ENCODE results near the gene CNEP1R1. TPM values are rescaled to one million over a fixed set of nuclear protein-coding genes. Genes with fewer than 3 reads are reported as not detected.
A peak's percentile ranks its signal among the peaks of the same experiment; 100 is the strongest.

CNEP1R1 gene
- total and polyA plus RNA-seq, 9 of the 15 experiments (the other 6 are each of a cell fraction or from before 2014, with no cell fraction given), result 7.6 to 20.1 (median 10.6) TPM

GRCh38 chr16:50024684-50025536 is at the start of gene CNEP1R1 (continued):
- TF ChIP-seq KLF6 (CRISPR knock-in tag; IDR thresholded peaks at IDR 0.05; ENCODE audit: borderline replicate concordance) (no peak), MITF (IDR thresholded peaks at IDR 0.05) (no peak), ZNF134 (CRISPR knock-in tag; conservative IDR thresholded peaks at IDR 0.05) (no peak), MAFF (IDR thresholded peaks at IDR 0.05; ENCODE audit: low read length) (no peak), BACH1 (tag; IDR thresholded peaks at IDR 0.05) (no peak), ZNF165 (CRISPR knock-in tag; IDR thresholded peaks at IDR 0.05; ENCODE audit: borderline replicate concordance) (no peak), CHD4 (IDR thresholded peaks at IDR 0.05; ENCODE audit: insufficient read depth, insufficient replicate concordance, low read depth, low read length, poor library complexity, severe bottlenecking) (no peak), ZNF316 (IDR thresholded peaks at IDR 0.05) (peak; percentile 52; the same call in 1 of the 2 replicates), ATF6 (CRISPR knock-in tag; IDR thresholded peaks at IDR 0.05) (no peak), CBX5 (IDR thresholded peaks at IDR 0.05; ENCODE audit: borderline replicate concordance, low read depth) (no peak), EZH2 (IDR thresholded peaks at IDR 0.05; ENCODE audit: borderline replicate concordance, low read depth, low read length) (no peak), THRA (IDR thresholded peaks at IDR 0.05) (no peak), HMG20B (CRISPR knock-in tag; IDR thresholded peaks at IDR 0.05) (no peak)
- TF ChIP-seq, protein P1, sequence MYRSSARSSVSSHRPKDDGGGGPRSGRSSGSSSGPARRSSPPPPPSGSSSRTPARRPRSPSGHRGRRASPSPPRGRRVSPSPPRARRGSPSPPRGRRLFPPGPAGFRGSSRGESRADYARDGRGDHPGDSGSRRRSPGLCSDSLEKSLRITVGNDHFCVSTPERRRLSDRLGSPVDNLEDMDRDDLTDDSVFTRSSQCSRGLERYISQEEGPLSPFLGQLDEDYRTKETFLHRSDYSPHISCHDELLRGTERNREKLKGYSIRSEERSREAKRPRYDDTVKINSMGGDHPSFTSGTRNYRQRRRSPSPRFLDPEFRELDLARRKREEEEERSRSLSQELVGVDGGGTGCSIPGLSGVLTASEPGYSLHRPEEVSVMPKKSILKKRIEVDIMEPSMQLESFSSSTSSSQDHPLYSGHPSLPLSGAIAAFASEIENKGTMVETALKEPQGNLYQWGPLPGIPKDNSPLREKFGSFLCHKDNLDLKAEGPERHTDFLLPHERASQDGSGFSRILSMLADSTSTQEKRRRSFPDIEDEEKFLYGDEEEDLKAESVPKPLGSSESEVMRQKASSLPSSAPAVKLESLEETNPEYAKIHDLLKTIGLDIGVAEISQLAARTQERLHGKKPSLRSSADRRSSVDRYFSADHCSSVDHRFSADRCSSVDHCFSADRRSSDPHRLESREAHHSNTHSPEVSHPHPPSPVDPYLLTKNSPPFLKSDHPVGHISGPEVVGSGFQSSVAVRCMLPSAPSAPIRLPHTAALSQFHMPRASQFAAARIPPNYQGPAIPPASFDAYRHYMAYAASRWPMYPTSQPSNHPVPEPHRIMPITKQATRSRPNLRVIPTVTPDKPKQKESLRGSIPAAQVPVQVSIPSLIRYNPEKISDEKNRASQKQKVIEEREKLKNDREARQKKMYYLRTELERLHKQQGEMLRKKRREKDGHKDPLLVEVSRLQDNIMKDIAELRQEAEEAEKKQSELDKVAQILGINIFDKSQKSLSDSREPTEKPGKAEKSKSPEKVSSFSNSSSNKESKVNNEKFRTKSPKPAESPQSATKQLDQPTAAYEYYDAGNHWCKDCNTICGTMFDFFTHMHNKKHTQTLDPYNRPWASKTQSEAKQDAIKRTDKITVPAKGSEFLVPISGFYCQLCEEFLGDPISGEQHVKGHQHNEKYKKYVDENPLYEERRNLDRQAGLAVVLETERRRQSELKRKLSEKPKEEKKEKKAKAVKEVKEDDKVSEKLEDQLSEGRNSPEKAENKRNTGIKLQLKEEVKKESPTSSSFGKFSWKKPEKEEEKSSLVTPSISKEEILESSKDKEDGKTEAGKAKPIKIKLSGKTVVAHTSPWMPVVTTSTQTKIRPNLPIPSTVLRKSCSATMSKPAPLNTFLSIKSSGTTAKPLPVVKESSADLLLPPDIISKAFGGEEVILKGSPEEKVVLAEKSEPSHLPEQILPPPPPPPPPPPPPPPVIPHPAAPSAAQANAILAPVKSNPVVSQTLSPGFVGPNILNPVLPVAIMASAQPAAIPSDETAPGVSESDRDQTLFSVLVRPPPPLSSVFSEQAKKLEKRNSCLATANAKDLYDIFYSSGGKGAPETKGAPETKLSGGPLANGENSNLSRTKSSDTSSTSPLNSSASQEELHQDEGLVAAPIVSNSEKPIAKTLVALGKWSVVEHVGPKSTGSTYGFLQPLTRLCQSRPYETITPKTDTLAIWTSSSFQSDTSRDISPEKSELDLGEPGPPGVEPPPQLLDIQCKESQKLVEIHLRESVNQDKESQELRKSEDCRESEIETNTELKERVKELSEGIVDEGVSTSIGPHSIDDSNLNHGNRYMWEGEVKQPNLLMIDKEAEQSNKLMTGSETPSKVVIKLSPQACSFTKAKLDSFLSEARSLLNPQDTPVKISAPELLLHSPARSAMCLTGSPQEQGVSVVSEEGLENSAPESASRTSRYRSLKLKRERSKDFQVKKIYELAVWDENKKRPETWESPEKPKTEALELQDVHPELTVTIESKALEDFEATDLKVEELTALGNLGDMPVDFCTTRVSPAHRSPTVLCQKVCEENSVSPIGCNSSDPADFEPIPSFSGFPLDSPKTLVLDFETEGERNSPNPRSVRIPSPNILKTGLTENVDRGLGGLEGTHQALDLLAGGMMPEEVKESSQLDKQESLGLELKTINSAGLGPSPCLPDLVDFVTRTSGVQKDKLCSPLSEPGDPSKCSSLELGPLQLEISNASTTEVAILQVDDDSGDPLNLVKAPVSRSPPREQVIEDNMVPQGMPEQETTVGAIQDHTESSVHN (IDR thresholded peaks at IDR 0.05; ENCODE audit: borderline replicate concordance in 1 of 2, low read depth in 1 of 2), result no peak
